ENCODE measurements around the gene CDKN3. TPM values are rescaled to one million over a fixed set of nuclear protein-coding genes. Genes with fewer than 3 reads are reported as not detected.

The CDKN3 gene
- 3.5 and 5.0 TPM in 2 replicates for total RNA-seq
- 3.4 TPM for polyA plus RNA-seq (2012)

GRCh38 chr14:54396493-54397335 is at the start of gene CDKN3:
Gene CDKN3 (plus strand): TSS chr14:54397007. CDS start chr14:54397069, 62 bp downstream.
- DNase-seq (ENCODE audit: low read depth): peak; percentile 100

GRCh38 chr14:54347044-54347443 is 49.8 kb upstream of the CDKN3 start:
- no peak for DNase-seq (ENCODE audit: low read depth)

- DNase-seq (ENCODE audit: low read depth): peak; percentile 77
Measured at GRCh38 chr14:54348001-54348611, 48.7 kb upstream of the CDKN3 start.

GRCh38 chr14:54348923-54349620 is 47.7 kb upstream of the CDKN3 start:
- peak; percentile 51 for DNase-seq (ENCODE audit: low read depth)

- DNase-seq (ENCODE audit: low read depth): no peak
Measured at GRCh38 chr14:54349713-54350112, 47.1 kb upstream of the CDKN3 start.

GRCh38 chr14:54350203-54350602 is 46.6 kb upstream of the CDKN3 start:
- no peak for DNase-seq (ENCODE audit: low read depth)

- DNase-seq (ENCODE audit: low read depth): no peak
Measured at GRCh38 chr14:54353266-54353665, 43.5 kb upstream of the CDKN3 start.

GRCh38 chr14:54353694-54354093 is 43.1 kb upstream of the CDKN3 start:
- no peak for DNase-seq (ENCODE audit: low read depth)

GRCh38 chr14:54354096-54354495 is 42.7 kb upstream of the CDKN3 start:
- no peak for DNase-seq (ENCODE audit: low read depth)

GRCh38 chr14:54354968-54355641 is 41.7 kb upstream of the CDKN3 start:
- no peak for DNase-seq (ENCODE audit: low read depth)

- no peak for DNase-seq (ENCODE audit: low read depth)
Measured at GRCh38 chr14:54355698-54356097, 41.1 kb upstream of the CDKN3 start.

- DNase-seq (ENCODE audit: low read depth): no peak
Measured at GRCh38 chr14:54356172-54356571, 40.6 kb upstream of the CDKN3 start.

GRCh38 chr14:54360667-54361066 is 36.1 kb upstream of the CDKN3 start:
- DNase-seq (ENCODE audit: low read depth): no peak

- no peak for DNase-seq (ENCODE audit: low read depth)
Measured at GRCh38 chr14:54362089-54362504, 34.7 kb upstream of the CDKN3 start.

GRCh38 chr14:54362759-54363437 is 33.9 kb upstream of the CDKN3 start:
- DNase-seq (ENCODE audit: low read depth): no peak

- DNase-seq (ENCODE audit: low read depth): no peak
Measured at GRCh38 chr14:54364555-54365415, 32.0 kb upstream of the CDKN3 start.

- DNase-seq (ENCODE audit: low read depth): peak; percentile 70
Measured at GRCh38 chr14:54366736-54367735, 29.8 kb upstream of the CDKN3 start.

GRCh38 chr14:54368291-54368690 is 28.5 kb upstream of the CDKN3 start:
- no peak for DNase-seq (ENCODE audit: low read depth)

- no peak for DNase-seq (ENCODE audit: low read depth)
Measured at GRCh38 chr14:54369343-54369742, 27.5 kb upstream of the CDKN3 start.
